Fibroblast of lung (primary cell): ENCODE measurements around the gene CROCC. TPM values are rescaled to one million over a fixed set of nuclear protein-coding genes. Genes with fewer than 3 reads are reported as not detected.

ENCODE experiments used
- DNase-seq, 2 donors: peaks; one replicate each; pipeline versions ENCODE4 v3.0.0 to v3.0.0-alpha.2; 2010; ENCODE audit warnings: low read depth in 2 of 2
- H2AFZ ChIP-seq: 2 replicates; pipeline ENCODE4 v1.5.1; 2012; ENCODE audit warnings: low read length, control low read depth, inconsistent platforms
- H3K27ac ChIP-seq: 2 replicates; pipeline ENCODE4 v1.5.1; 2011; ENCODE audit warnings: low read length, control low read depth; ENCODE audit not compliant: insufficient read depth
- H3K27me3 ChIP-seq: 2 replicates; pipeline ENCODE4 v1.5.1; 2011; ENCODE audit warnings: mild to moderate bottlenecking, low read length; ENCODE audit not compliant: control insufficient read depth, insufficient read depth
- H3K36me3 ChIP-seq: 2 replicates; pipeline ENCODE4 v1.5.1; 2011; ENCODE audit warnings: low read length; ENCODE audit not compliant: control insufficient read depth, insufficient read depth
- H3K4me1 ChIP-seq: 2 replicates; pipeline ENCODE4 v1.5.1; 2011; ENCODE audit warnings: low read length; ENCODE audit not compliant: control insufficient read depth, insufficient read depth; ENCODE audit errors: extremely low read depth
- H3K4me2 ChIP-seq: 2 replicates; pipeline ENCODE4 v1.5.1; 2011; ENCODE audit warnings: low read length, control low read depth; ENCODE audit not compliant: insufficient read depth; ENCODE audit errors: extremely low read depth
- H3K4me3 ChIP-seq, 4 experiments: fragments of 200-600 bp in 1 of 4; sonication (generic) in 1 of 4; replicated peaks in 1 of 4; 2 replicates each; pipeline ENCODE4 v1.5.1; 2011 to 2016; ENCODE audit warnings: low read length in 4 of 4, low read depth in 3 of 4, mild to moderate bottlenecking in 3 of 4, control low read depth in 2 of 4, inconsistent platforms in 1 of 4, mixed read lengths in 1 of 4; ENCODE audit not compliant: insufficient read depth in 1 of 4; ENCODE audit errors: control extremely low read depth in 1 of 4
- H3K79me2 ChIP-seq: 2 replicates; pipeline ENCODE4 v1.5.1; 2012; ENCODE audit warnings: mild to moderate bottlenecking, low read length, inconsistent platforms; ENCODE audit not compliant: control insufficient read depth, insufficient read depth
- H3K9ac ChIP-seq: 2 replicates; pipeline ENCODE4 v1.5.1; 2011; ENCODE audit warnings: mild to moderate bottlenecking, low read length, control low read depth; ENCODE audit not compliant: insufficient read depth
- H3K9me3 ChIP-seq: 2 replicates; pipeline ENCODE4 v1.5.1; 2012; ENCODE audit warnings: low read depth, low read length; ENCODE audit not compliant: control insufficient read depth, insufficient read depth
- H4K20me1 ChIP-seq: 2 replicates; pipeline ENCODE4 v1.5.1; 2011; ENCODE audit warnings: low read length; ENCODE audit not compliant: control insufficient read depth, insufficient read depth; ENCODE audit errors: extremely low read depth
- EZH2 ChIP-seq: IDR thresholded peaks from 2 replicates; pipeline ENCODE4 v1.5.1; 2012; ENCODE audit warnings: low read length, control low read depth, mild to moderate bottlenecking; ENCODE audit errors: missing control alignments
- polyA plus RNA-seq, 2 donors: library from polyadenylated mRNA; depleted of rRNA in 1 of 2; stranded (reverse) in 1 of 2; unstranded in 1 of 2; fragments of >200 nt; gene quantifications; 2 replicates each; pipeline ENCODE4 v1.2.1, GENCODE V29; 2011 to 2012; ENCODE audit warnings: missing spikeins in 1 of 2
- total RNA-seq: library from RNA; depleted of rRNA; stranded (reverse); fragments of >200 nt; gene quantifications from 2 replicates; pipeline ENCODE4 v1.2.1, GENCODE V29; 2014
- TF ChIP-seq, protein P1 (sequence below), 2 donors: IDR thresholded peaks in 1 of 2; conservative IDR thresholded peaks in 1 of 2; 1 replicate in 1 of 2; 2 replicates in 1 of 2; pipeline ENCODE4 v1.5.1; 2011 to 2012; ENCODE audit warnings: low read length in 2 of 2, control low read depth in 1 of 2, inconsistent platforms in 1 of 2, low read depth in 1 of 2, mild to moderate bottlenecking in 1 of 2

The CROCC gene
- total and polyA plus RNA-seq, 2 donors (not counting 1 experiment from before 2014, with no cell fraction given), result 3.8 to 20.3 TPM

DNA sequence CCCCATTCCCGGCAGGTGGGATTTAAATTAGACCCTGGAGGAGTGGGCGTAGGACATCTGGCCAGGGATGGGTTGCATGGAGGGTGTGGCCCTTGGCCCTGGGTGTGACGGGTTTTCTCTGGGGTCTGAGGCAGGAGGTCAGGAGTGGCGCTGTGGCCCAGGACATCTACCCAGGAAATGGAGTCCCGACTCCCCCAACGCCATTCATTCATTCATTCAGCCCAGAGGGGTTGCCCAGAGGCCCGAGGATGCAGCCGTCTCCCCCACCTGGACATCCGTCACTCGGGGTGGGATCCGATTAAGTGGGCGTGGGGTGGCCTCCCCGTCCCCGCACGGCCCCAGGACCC is 89.3 kb downstream of the CROCC start:
- peak overlapping the region; percentile 43 to 78 (median 67) for H3K4me3 ChIP-seq
- H3K36me3 ChIP-seq, result no peaks in the 10 kb centered on the region
- H3K9ac ChIP-seq, result peak overlapping the region; percentile 53
- H3K27ac ChIP-seq, result no peak overlapping the region
- H4K20me1 ChIP-seq, result no peaks in the 10 kb centered on the region
- H3K79me2 ChIP-seq, result no peaks in the 10 kb centered on the region
- DNase-seq, result no peak
- H3K27me3 ChIP-seq, result no peaks in the 10 kb centered on the region
- peak overlapping the region; percentile 96 for H3K4me2 ChIP-seq
- H3K4me1 ChIP-seq, result peaks cover 4% of the 10 kb centered on the region
- H2AFZ ChIP-seq, result peak overlapping the region; percentile 41
- H3K9me3 ChIP-seq, result no peaks in the 10 kb centered on the region
- no peak for TF ChIP-seq EZH2
- TF ChIP-seq, protein P1, sequence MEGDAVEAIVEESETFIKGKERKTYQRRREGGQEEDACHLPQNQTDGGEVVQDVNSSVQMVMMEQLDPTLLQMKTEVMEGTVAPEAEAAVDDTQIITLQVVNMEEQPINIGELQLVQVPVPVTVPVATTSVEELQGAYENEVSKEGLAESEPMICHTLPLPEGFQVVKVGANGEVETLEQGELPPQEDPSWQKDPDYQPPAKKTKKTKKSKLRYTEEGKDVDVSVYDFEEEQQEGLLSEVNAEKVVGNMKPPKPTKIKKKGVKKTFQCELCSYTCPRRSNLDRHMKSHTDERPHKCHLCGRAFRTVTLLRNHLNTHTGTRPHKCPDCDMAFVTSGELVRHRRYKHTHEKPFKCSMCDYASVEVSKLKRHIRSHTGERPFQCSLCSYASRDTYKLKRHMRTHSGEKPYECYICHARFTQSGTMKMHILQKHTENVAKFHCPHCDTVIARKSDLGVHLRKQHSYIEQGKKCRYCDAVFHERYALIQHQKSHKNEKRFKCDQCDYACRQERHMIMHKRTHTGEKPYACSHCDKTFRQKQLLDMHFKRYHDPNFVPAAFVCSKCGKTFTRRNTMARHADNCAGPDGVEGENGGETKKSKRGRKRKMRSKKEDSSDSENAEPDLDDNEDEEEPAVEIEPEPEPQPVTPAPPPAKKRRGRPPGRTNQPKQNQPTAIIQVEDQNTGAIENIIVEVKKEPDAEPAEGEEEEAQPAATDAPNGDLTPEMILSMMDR (conservative IDR thresholded peaks at IDR 0.05 in 1 of 2, IDR thresholded peaks at IDR 0.05 in 1 of 2; ENCODE audit: low read depth in 1 of 2, low read length in 2 of 2), result no peak

DNA sequence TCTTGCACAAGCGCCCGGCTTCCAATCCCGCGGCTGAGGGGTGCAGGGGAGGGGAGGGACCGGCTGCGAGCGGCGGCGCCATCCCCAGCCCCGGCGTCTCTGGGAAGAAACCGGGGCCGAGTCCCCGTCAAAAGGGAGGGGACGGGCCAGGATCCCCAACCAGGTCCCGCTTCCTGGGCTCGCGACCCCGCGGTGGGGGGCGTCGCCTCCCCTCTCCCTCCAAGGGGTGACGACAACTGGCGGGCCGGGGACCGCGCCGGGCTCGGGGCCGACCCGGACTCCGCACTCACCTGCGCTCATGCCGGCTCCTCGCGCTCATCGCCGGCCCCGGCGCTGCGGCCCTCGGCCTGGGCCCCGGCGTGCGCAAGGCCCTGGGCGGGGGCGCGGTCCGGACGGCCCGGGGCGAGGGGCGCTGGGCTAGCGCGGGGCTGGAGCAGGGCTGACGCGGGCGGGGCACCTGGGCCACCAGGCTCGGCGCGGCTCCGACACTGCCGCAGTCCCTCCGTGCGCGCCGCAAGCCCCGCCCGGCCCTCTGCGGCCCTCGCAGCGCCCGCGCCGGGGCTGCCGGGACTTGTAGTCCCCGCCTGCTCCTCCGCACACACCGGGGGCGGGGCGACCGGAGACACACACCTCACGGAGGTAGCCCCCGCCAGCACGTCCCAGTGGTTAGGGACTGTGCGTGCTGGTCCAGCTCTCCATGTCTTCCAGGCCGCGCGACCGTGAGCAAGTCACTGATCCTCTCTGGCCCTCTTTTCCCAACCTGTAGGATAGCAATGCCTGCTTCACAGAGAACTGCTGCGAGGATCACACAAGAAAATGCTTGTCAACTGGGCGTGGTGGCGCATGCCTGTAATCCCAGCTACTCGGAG is 89.9 kb downstream of the CROCC start, which contains the start of gene ATP13A2:
Gene ATP13A2, minus strand, starts transcription at position 490 of the 869 bp plus-strand sequence. Its CDS starts 190 bp downstream, at position 300.
- peak; percentile 47 to 73 for DNase-seq
- Histone ChIP-seq H3K9ac (peak within 1 kb of the TSS; percentile 53), H3K27ac (no peak within 1 kb of the TSS)

More for the DNA sequence above, 89.9 kb downstream of the CROCC start, which contains the start of gene ATP13A2:
- TF ChIP-seq EZH2, result no peak
- TF ChIP-seq, protein P1 (conservative IDR thresholded peaks at IDR 0.05 in 1 of 2, IDR thresholded peaks at IDR 0.05 in 1 of 2; ENCODE audit: low read depth in 1 of 2, low read length in 2 of 2), result no peak
- Histone ChIP-seq H3K79me2 (no peaks in the 10 kb centered on the region), H3K27me3 (no peaks in the 10 kb centered on the region), H2AFZ (peak within 1 kb of the TSS; percentile 80), H3K9me3 (no peaks in the 10 kb centered on the region), H3K4me2 (peak within 1 kb of the TSS; percentile 96), H3K4me3 (peak within 1 kb of the TSS; percentile 49 to 78 (median 67)), H3K4me1 (peaks cover 8% of the 10 kb centered on the region), H4K20me1 (no peaks in the 10 kb centered on the region), H3K36me3 (no peaks in the 10 kb centered on the region)
